Fibroblast of mammary gland (primary cell): ENCODE data around the gene IFIT2.

Source experiments
- DNase-seq: peaks from one replicate; pipeline ENCODE4 v3.0.0-alpha.2; 2010; ENCODE audit warnings: low read depth
- H3K4me3 ChIP-seq: 2 replicates; pipeline ENCODE4 v1.5.1; 2011; ENCODE audit warnings: low read depth, mild to moderate bottlenecking, low read length, moderate library complexity; ENCODE audit not compliant: control insufficient read depth
- CTCF ChIP-seq: conservative IDR thresholded peaks from 2 replicates; pipeline ENCODE4 v1.5.1; 2011; ENCODE audit warnings: low read depth, low read length, inconsistent platforms; ENCODE audit not compliant: control insufficient read depth, insufficient read depth

The IFIT2 gene

GRCh38 chr10:89332123-89332633 is 30.3 kb downstream of the IFIT2 start:
- TF ChIP-seq CTCF: no peak
- H3K4me3 ChIP-seq: peak overlapping the region; percentile 36
- peak; percentile 76 for DNase-seq

GRCh38 chr10:89335226-89335625 is 33.4 kb downstream of the IFIT2 start:
- no peak for DNase-seq
- no peak for TF ChIP-seq CTCF
- no peak overlapping the region for H3K4me3 ChIP-seq

GRCh38 chr10:89336241-89336640 is 34.4 kb downstream of the IFIT2 start:
- no peak for TF ChIP-seq CTCF
- no peak overlapping the region for H3K4me3 ChIP-seq
- no peak for DNase-seq

- peak; percentile 68 for DNase-seq
- TF ChIP-seq CTCF: no peak
- H3K4me3 ChIP-seq: no peak overlapping the region
Observed at GRCh38 chr10:89337484-89337883, 35.6 kb downstream of the IFIT2 start.

GRCh38 chr10:89338713-89339112 is 36.9 kb downstream of the IFIT2 start:
- TF ChIP-seq CTCF: no peak
- DNase-seq: no peak
- no peak overlapping the region for H3K4me3 ChIP-seq

- H3K4me3 ChIP-seq: no peak overlapping the region
- TF ChIP-seq CTCF: no peak
- DNase-seq: no peak
Observed at GRCh38 chr10:89339875-89340274, 38.0 kb downstream of the IFIT2 start.

- TF ChIP-seq CTCF: no peak
- no peak for DNase-seq
- H3K4me3 ChIP-seq: no peak overlapping the region
Observed at GRCh38 chr10:89341649-89342048, 39.8 kb downstream of the IFIT2 start.
